ENCODE data around the gene PICK1. TPM values are rescaled to one million over a fixed set of nuclear protein-coding genes. Genes with fewer than 3 reads are reported as not detected.

The PICK1 gene
- total and polyA plus RNA-seq, 2 of the 4 experiments (the other 2 are of a cell fraction) = 16.5 to 21.0 TPM

GRCh38 chr22:38098410-38099249 is 41.4 kb downstream of the PICK1 start:
- Histone ChIP-seq H3K4me2 (ENCODE audit: low read depth, low read length) (no peak overlapping the region), H3K56ac (ENCODE audit: extremely low read depth, insufficient read depth, low read length) (no peak overlapping the region), H2BK15ac (ENCODE audit: low read depth, low read length) (no peak overlapping the region; the same call in 2 of the 3 replicates), H3K4ac (ENCODE audit: low read depth, low read length) (0 out of 2 replicates have a peak overlapping the region, but pooled peaks have one; percentile 37), H3K9me1 (ENCODE audit: insufficient read depth, low read length) (peaks cover 5% of the 10 kb centered on the region; the same call in 1 of the 2 replicates), H3K36me3 (ENCODE audit: control insufficient read depth, insufficient read depth, low read length) (no peaks in the 10 kb centered on the region), H4K8ac (ENCODE audit: low read depth in 2 of 2, low read length in 2 of 2) (peak overlapping the region in 1 of 2 experiments; percentile 47; a peak in 1 of 4 replicates), H2BK20ac (ENCODE audit: low read depth, low read length) (no peak overlapping the region), H2AFZ (replicated peaks; ENCODE audit: low read length, poor library complexity) (peak overlapping the region; percentile 79), H3K14ac (replicated peaks; ENCODE audit: low read depth, low read length) (no peak overlapping the region), H3K4me1 (ENCODE audit: control insufficient read depth, insufficient read depth, low read length) (peaks cover 4% of the 10 kb centered on the region), H4K20me1 (ENCODE audit: insufficient read depth, low read length) (no peaks in the 10 kb centered on the region), H3K23ac (ENCODE audit: low read depth, low read length) (no peak overlapping the region), H2BK5ac (ENCODE audit: low read depth, low read length, poor library complexity, severe bottlenecking) (no peak overlapping the region), H4K5ac (ENCODE audit: low read depth, low read length) (no peak overlapping the region), H3K79me1 (ENCODE audit: low read depth in 1 of 2, low read length in 2 of 2) (no peaks in the 10 kb centered on the region), H3K27me3 (ENCODE audit: control insufficient read depth, insufficient read depth, low read length) (peaks cover 2% of the 10 kb centered on the region; the same call in 1 of the 2 replicates), H3K18ac (ENCODE audit: low read depth, low read length) (no peak overlapping the region), H2AK9ac (replicated peaks; ENCODE audit: low read depth, low read length, poor library complexity) (peak overlapping the region; percentile 79), H3K9me3 (ENCODE audit: control insufficient read depth, insufficient read depth, low read length) (no peaks in the 10 kb centered on the region), H3K27ac (ENCODE audit: insufficient read depth, low read length) (no peak overlapping the region), H4K91ac (ENCODE audit: insufficient read depth, low read depth, low read length) (peak overlapping the region; percentile 56; the same call in 1 of the 2 replicates), H2BK120ac (ENCODE audit: low read depth, low read length) (peak overlapping the region; percentile 6; the same call in 1 of the 2 replicates), H3K9ac (ENCODE audit: low read depth, low read length) (no peak overlapping the region), H2AK5ac (ENCODE audit: low read depth, low read length) (peak overlapping the region; percentile 33; the same call in 1 of the 2 replicates), H3K4me3 (ENCODE audit: insufficient read depth, low read depth, low read length) (no peak overlapping the region)
- BruUV-seq (replicated peaks) = no TSS peak
- CTCF ChIA-PET = interaction anchor here (1.9 kb wide), 1 partner anchor 16 kb away, joined by 6 read pairs; no protein-coding TSS in a partner anchor
- WGBS, 2 experiments (ENCODE audit: extremely low coverage in 2 of 2, insufficient read length in 1 of 2) = 75% methylated on average over 4 of the region's 9 CpGs; no CpG with 5 or more reads in 1 of the 2 experiments
- intact Hi-C loops (cut with micrococcal nuclease) (no loop called here), in situ Hi-C loops (cut with MboI; ENCODE audit: low sequenced_read_pairs) (no loop called here), dilution Hi-C loops (cut with HindIII; ENCODE audit: low sequenced_read_pairs, unreplicated experiment) (no loop called here)
- ATAC-seq (ENCODE audit: low read depth) (peak; percentile 77), DNase-seq (peak; percentile 69)
- POLR2A ChIA-PET (ENCODE audit: unreplicated experiment) = no interaction called here
- TF ChIP-seq MAZ (IDR thresholded peaks at IDR 0.05; ENCODE audit: borderline replicate concordance, low read depth, low read length) (no peak), CHD1 (IDR thresholded peaks at IDR 0.05; ENCODE audit: low read depth, low read length) (no peak), USF2 (IDR thresholded peaks at IDR 0.05; ENCODE audit: low read depth, low read length) (no peak), POLR2A (IDR thresholded peaks at IDR 0.05; ENCODE audit: low read depth, low read length) (no peak), FOS (IDR thresholded peaks at IDR 0.05; ENCODE audit: low read depth, low read length) (no peak), RCOR1 (IDR thresholded peaks at IDR 0.05; ENCODE audit: insufficient replicate concordance, low read length) (no peak), ELK1 (IDR thresholded peaks at IDR 0.05; ENCODE audit: borderline replicate concordance, low read depth, low read length) (no peak), SMC3 (IDR thresholded peaks at IDR 0.05; ENCODE audit: low read depth, low read length) (no peak), RAD21 (IDR thresholded peaks at IDR 0.05; ENCODE audit: low read length) (no peak), MAFK (IDR thresholded peaks at IDR 0.05; ENCODE audit: low read depth, low read length) (no peak), CEBPB (IDR thresholded peaks at IDR 0.05; ENCODE audit: low read depth, low read length) (no peak), RFX5 (IDR thresholded peaks at IDR 0.05; ENCODE audit: low read depth, low read length) (no peak), BHLHE40 (IDR thresholded peaks at IDR 0.05; ENCODE audit: low read depth, low read length) (no peak), NFE2L2 (IDR thresholded peaks at IDR 0.05; ENCODE audit: low read depth, low read length) (no peak)

All from IMR-90 (cell line).